ENCODE measurements around the gene MRAS.
A peak's percentile ranks its signal among the peaks of the same experiment; 100 is the strongest.

MRAS gene

DNA sequence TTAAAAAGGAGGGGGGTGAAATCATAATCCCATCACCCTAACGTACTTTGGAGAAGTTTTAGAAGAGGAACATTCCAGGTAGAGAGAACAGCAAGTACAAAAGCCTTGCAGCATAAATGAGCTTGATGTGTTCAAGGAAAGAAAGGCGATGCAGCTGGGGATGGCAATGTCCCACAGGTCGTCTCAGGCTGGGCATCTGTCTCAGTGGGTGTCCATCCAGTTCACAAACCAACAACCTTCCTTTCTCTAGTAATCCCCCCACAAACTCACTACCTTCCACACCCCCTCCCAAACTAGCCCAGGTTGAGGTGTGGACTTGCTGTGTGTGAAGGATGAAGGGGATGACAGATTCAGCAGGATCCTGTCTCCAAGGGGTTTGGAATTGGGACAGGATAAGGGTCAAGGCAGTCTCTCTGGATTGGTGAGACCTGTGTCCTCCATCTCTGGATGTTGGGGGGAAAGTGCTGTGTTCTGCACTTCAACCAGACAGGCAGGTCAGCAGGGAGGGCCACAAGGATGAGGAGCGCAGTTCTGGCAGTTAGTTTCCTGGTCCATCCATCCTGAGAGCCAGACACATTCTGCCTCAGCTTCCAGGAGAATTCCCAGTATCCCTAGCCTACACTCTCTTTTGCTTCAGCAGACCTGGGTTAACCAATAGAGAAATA, 84.3 kb downstream of the MRAS start:
- H3K9me3 ChIP-seq (ENCODE audit: control insufficient read depth, low read length) = no peaks in the 10 kb centered on the region
- H3K27me3 ChIP-seq (replicated peaks; ENCODE audit: control insufficient read depth, insufficient read depth, low read length, poor library complexity, severe bottlenecking) = peaks cover 12% of the 10 kb centered on the region
- H3K4me3 ChIP-seq (ENCODE audit: insufficient read depth, low read depth, low read length, poor library complexity, severe bottlenecking) = no peak overlapping the region
- no peaks in the 10 kb centered on the region for H3K36me3 ChIP-seq (ENCODE audit: control insufficient read depth, insufficient read depth, low read length)
- no peak for DNase-seq
- H3K27ac ChIP-seq (ENCODE audit: insufficient read depth, low read length, poor library complexity, severe bottlenecking) = no peak overlapping the region
- H3K4me1 ChIP-seq (ENCODE audit: control insufficient read depth, insufficient read depth, low read length, poor library complexity, severe bottlenecking) = peaks cover 13% of the 10 kb centered on the region

DNA sequence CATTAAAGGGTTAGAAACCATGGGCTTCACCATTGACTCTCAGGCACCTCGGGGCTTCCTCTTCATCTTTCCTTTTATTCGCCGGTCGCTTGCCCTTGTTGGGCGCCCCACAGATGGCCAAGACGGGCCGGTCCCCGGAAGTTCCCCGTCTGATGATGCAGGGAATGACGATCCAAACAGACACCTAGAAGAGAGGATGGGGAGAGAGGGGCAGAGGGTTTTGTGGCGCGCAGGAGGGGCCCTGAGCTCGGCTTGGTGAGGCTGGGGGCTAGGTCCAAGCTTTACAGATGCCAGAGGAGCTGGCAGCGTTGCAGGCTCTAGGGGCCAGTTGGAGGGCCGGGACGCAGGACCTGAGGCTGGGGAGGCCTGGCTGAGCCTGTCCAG, 85.5 kb downstream of the MRAS start:
- H3K9me3 ChIP-seq (ENCODE audit: control insufficient read depth, low read length) = no peaks in the 10 kb centered on the region
- H3K27me3 ChIP-seq (replicated peaks; ENCODE audit: control insufficient read depth, insufficient read depth, low read length, poor library complexity, severe bottlenecking) = peaks cover 12% of the 10 kb centered on the region
- peaks cover 13% of the 10 kb centered on the region for H3K4me1 ChIP-seq (ENCODE audit: control insufficient read depth, insufficient read depth, low read length, poor library complexity, severe bottlenecking)
- peak overlapping the region; percentile 50 for H3K4me3 ChIP-seq (ENCODE audit: insufficient read depth, low read depth, low read length, poor library complexity, severe bottlenecking)
- DNase-seq = no peak
- no peak overlapping the region for H3K27ac ChIP-seq (ENCODE audit: insufficient read depth, low read length, poor library complexity, severe bottlenecking)
- no peaks in the 10 kb centered on the region for H3K36me3 ChIP-seq (ENCODE audit: control insufficient read depth, insufficient read depth, low read length)

DNA sequence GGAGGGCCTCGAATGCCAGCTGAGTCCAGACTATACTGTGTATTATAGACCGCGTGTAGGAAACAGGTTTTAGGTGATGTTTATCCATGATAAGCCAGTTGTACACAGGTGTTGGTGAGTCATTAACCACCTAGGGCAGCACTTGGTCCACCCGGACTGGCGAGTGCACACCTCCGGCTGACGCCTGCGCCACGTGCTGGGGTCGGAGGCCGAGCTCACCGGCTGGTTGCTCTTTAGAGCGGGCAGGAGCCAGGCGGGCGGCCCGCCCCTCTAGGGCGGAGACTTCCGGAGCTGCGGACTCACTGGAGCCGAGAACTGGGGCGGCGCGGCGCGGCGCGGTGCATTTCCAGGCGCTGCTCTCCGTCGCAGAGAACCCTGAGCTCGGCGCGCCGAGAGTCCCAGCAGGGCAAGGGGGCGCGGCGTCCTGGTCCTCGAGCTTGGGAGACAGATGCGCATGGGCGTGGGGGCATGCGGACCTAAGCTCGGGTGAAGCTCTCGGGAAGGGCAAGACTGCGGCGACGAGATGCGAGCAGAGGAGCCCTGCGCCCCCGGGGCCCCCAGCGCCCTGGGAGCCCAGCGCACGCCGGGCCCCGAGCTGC, 86.0 kb downstream of the MRAS start, which contains the start of gene ESYT3:
ESYT3 (plus strand) TSS at position 341 of the 599 bp plus-strand sequence; CDS start at position 524, 183 bp downstream.
- Histone ChIP-seq H3K27me3 (replicated peaks; ENCODE audit: control insufficient read depth, insufficient read depth, low read length, poor library complexity, severe bottlenecking) (peaks cover 12% of the 10 kb centered on the region), H3K36me3 (ENCODE audit: control insufficient read depth, insufficient read depth, low read length) (no peaks in the 10 kb centered on the region), H3K9me3 (ENCODE audit: control insufficient read depth, low read length) (no peaks in the 10 kb centered on the region), H3K4me1 (ENCODE audit: control insufficient read depth, insufficient read depth, low read length, poor library complexity, severe bottlenecking) (peaks cover 13% of the 10 kb centered on the region), H3K27ac (ENCODE audit: insufficient read depth, low read length, poor library complexity, severe bottlenecking) (no peak within 1 kb of the TSS), H3K4me3 (ENCODE audit: insufficient read depth, low read depth, low read length, poor library complexity, severe bottlenecking) (peak within 1 kb of the TSS; percentile 50)
- no peak for DNase-seq

GRCh38 chr3:138434875-138435772, 86.7 kb downstream of the MRAS start:
- H3K27me3 ChIP-seq (replicated peaks; ENCODE audit: control insufficient read depth, insufficient read depth, low read length, poor library complexity, severe bottlenecking) = peaks cover 12% of the 10 kb centered on the region
- DNase-seq = no peak
- H3K4me3 ChIP-seq (ENCODE audit: insufficient read depth, low read depth, low read length, poor library complexity, severe bottlenecking) = peak overlapping the region; percentile 50
- no peaks in the 10 kb centered on the region for H3K36me3 ChIP-seq (ENCODE audit: control insufficient read depth, insufficient read depth, low read length)
- peaks cover 13% of the 10 kb centered on the region for H3K4me1 ChIP-seq (ENCODE audit: control insufficient read depth, insufficient read depth, low read length, poor library complexity, severe bottlenecking)
- no peak overlapping the region for H3K27ac ChIP-seq (ENCODE audit: insufficient read depth, low read length, poor library complexity, severe bottlenecking)
- no peaks in the 10 kb centered on the region for H3K9me3 ChIP-seq (ENCODE audit: control insufficient read depth, low read length)

GRCh38 chr3:138435840-138436239, 87.5 kb downstream of the MRAS start:
- no peaks in the 10 kb centered on the region for H3K9me3 ChIP-seq (ENCODE audit: control insufficient read depth, low read length)
- no peak for DNase-seq
- no peak overlapping the region for H3K4me3 ChIP-seq (ENCODE audit: insufficient read depth, low read depth, low read length, poor library complexity, severe bottlenecking)
- peaks cover 13% of the 10 kb centered on the region for H3K4me1 ChIP-seq (ENCODE audit: control insufficient read depth, insufficient read depth, low read length, poor library complexity, severe bottlenecking)
- peaks cover 12% of the 10 kb centered on the region for H3K27me3 ChIP-seq (replicated peaks; ENCODE audit: control insufficient read depth, insufficient read depth, low read length, poor library complexity, severe bottlenecking)
- no peaks in the 10 kb centered on the region for H3K36me3 ChIP-seq (ENCODE audit: control insufficient read depth, insufficient read depth, low read length)
- no peak overlapping the region for H3K27ac ChIP-seq (ENCODE audit: insufficient read depth, low read length, poor library complexity, severe bottlenecking)

- H3K36me3 ChIP-seq (ENCODE audit: control insufficient read depth, insufficient read depth, low read length) = no peaks in the 10 kb centered on the region
- H3K27me3 ChIP-seq (replicated peaks; ENCODE audit: control insufficient read depth, insufficient read depth, low read length, poor library complexity, severe bottlenecking) = peaks cover 12% of the 10 kb centered on the region
- no peak overlapping the region for H3K4me3 ChIP-seq (ENCODE audit: insufficient read depth, low read depth, low read length, poor library complexity, severe bottlenecking)
- no peak for DNase-seq
- peaks cover 13% of the 10 kb centered on the region for H3K4me1 ChIP-seq (ENCODE audit: control insufficient read depth, insufficient read depth, low read length, poor library complexity, severe bottlenecking)
- H3K9me3 ChIP-seq (ENCODE audit: control insufficient read depth, low read length) = no peaks in the 10 kb centered on the region
- no peak overlapping the region for H3K27ac ChIP-seq (ENCODE audit: insufficient read depth, low read length, poor library complexity, severe bottlenecking)
Measured at GRCh38 chr3:138437281-138437680, 88.9 kb downstream of the MRAS start.

DNA sequence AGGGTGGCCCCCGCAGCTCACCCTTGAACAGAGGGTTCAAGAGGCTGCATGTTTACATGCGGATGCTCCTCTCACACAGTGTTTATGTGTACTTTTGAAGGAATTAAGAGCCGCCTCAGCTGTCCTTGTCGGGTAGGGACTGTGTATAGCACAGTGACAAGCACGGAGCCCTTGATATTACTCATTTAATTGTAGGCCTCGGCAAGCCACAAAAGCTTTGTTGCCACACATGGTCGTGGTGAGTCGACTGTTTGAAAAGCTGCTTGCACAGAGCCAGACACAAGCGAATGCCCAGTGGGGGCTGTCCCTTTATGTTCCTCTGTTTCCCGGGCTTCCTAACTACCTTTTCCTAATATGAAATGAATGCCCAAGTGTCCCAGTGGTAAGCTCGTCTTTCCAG, 90.5 kb downstream of the MRAS start:
- Histone ChIP-seq H3K9me3 (ENCODE audit: control insufficient read depth, low read length) (no peaks in the 10 kb centered on the region), H3K36me3 (ENCODE audit: control insufficient read depth, insufficient read depth, low read length) (no peaks in the 10 kb centered on the region), H3K27ac (ENCODE audit: insufficient read depth, low read length, poor library complexity, severe bottlenecking) (no peak overlapping the region), H3K4me3 (ENCODE audit: insufficient read depth, low read depth, low read length, poor library complexity, severe bottlenecking) (no peak overlapping the region), H3K27me3 (replicated peaks; ENCODE audit: control insufficient read depth, insufficient read depth, low read length, poor library complexity, severe bottlenecking) (peaks cover 5% of the 10 kb centered on the region), H3K4me1 (ENCODE audit: control insufficient read depth, insufficient read depth, low read length, poor library complexity, severe bottlenecking) (peaks cover 13% of the 10 kb centered on the region)
- DNase-seq = no peak

DNA sequence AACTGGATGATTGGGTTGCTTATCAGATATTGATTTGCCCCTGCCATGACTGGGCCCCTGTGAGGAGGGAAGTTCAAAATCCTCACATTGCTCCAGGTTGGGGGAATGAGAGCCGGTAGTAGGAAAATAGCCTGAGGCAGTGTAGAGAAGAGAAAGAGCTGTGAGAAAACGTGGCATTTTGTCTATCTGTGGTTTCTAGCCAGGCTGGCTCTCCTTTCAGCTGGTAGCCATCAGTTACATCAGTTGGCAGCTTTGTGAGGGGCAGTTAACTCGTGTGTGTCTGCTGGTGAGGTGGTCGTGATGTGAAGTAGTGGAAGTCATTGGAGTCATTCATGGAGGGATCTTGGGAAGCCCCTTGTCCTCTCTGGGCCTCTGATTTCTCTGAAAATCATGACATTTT, 91.3 kb downstream of the MRAS start:
- no peaks in the 10 kb centered on the region for H3K9me3 ChIP-seq (ENCODE audit: control insufficient read depth, low read length)
- DNase-seq = no peak
- H3K27ac ChIP-seq (ENCODE audit: insufficient read depth, low read length, poor library complexity, severe bottlenecking) = no peak overlapping the region
- peaks cover 8% of the 10 kb centered on the region for H3K4me1 ChIP-seq (ENCODE audit: control insufficient read depth, insufficient read depth, low read length, poor library complexity, severe bottlenecking)
- H3K4me3 ChIP-seq (ENCODE audit: insufficient read depth, low read depth, low read length, poor library complexity, severe bottlenecking) = no peak overlapping the region
- H3K27me3 ChIP-seq (replicated peaks; ENCODE audit: control insufficient read depth, insufficient read depth, low read length, poor library complexity, severe bottlenecking) = peaks cover 5% of the 10 kb centered on the region
- no peaks in the 10 kb centered on the region for H3K36me3 ChIP-seq (ENCODE audit: control insufficient read depth, insufficient read depth, low read length)

- H3K27me3 ChIP-seq (replicated peaks; ENCODE audit: control insufficient read depth, insufficient read depth, low read length, poor library complexity, severe bottlenecking) = peaks cover under 1% of the 10 kb centered on the region
- H3K9me3 ChIP-seq (ENCODE audit: control insufficient read depth, low read length) = no peaks in the 10 kb centered on the region
- no peak overlapping the region for H3K27ac ChIP-seq (ENCODE audit: insufficient read depth, low read length, poor library complexity, severe bottlenecking)
- no peak for DNase-seq
- peaks cover 4% of the 10 kb centered on the region for H3K4me1 ChIP-seq (ENCODE audit: control insufficient read depth, insufficient read depth, low read length, poor library complexity, severe bottlenecking)
- no peak overlapping the region for H3K4me3 ChIP-seq (ENCODE audit: insufficient read depth, low read depth, low read length, poor library complexity, severe bottlenecking)
- H3K36me3 ChIP-seq (ENCODE audit: control insufficient read depth, insufficient read depth, low read length) = no peaks in the 10 kb centered on the region
Measured at GRCh38 chr3:138440121-138440521, 91.7 kb downstream of the MRAS start.

DNA sequence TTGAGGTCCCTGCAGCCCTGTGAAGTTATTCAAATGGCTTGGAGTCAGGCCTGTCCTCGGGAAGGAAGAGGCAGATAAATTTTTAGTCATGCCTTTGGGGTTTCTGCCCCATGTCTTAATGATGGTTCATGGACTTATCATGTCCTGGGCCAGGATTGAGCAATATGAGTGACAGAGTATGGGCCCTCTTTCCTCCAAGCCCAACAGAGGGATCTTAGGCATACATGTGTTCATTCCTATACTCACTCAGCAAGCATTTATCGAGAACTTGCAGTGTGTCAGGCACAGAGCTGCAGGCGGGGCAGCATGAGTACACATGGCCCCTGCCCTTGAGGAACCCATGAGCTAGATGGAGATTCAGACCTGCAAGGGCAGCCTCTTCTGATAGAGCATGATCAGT, 92.2 kb downstream of the MRAS start:
- no peak for DNase-seq
- no peaks in the 10 kb centered on the region for H3K36me3 ChIP-seq (ENCODE audit: control insufficient read depth, insufficient read depth, low read length)
- H3K4me1 ChIP-seq (ENCODE audit: control insufficient read depth, insufficient read depth, low read length, poor library complexity, severe bottlenecking) = no peaks in the 10 kb centered on the region
- no peaks in the 10 kb centered on the region for H3K27me3 ChIP-seq (replicated peaks; ENCODE audit: control insufficient read depth, insufficient read depth, low read length, poor library complexity, severe bottlenecking)
- H3K4me3 ChIP-seq (ENCODE audit: insufficient read depth, low read depth, low read length, poor library complexity, severe bottlenecking) = no peak overlapping the region
- no peak overlapping the region for H3K27ac ChIP-seq (ENCODE audit: insufficient read depth, low read length, poor library complexity, severe bottlenecking)
- H3K9me3 ChIP-seq (ENCODE audit: control insufficient read depth, low read length) = no peaks in the 10 kb centered on the region

Measured in effector memory CD4-positive, alpha-beta T cell (primary cell).